Measurements from ENCODE around the gene CCDC196.

CCDC196 gene, protein sequence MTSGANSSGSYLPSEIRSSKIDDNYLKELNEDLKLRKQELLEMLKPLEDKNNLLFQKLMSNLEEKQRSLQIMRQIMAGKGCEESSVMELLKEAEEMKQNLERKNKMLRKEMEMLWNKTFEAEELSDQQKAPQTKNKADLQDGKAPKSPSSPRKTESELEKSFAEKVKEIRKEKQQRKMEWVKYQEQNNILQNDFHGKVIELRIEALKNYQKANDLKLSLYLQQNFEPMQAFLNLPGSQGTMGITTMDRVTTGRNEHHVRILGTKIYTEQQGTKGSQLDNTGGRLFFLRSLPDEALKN

DNA sequence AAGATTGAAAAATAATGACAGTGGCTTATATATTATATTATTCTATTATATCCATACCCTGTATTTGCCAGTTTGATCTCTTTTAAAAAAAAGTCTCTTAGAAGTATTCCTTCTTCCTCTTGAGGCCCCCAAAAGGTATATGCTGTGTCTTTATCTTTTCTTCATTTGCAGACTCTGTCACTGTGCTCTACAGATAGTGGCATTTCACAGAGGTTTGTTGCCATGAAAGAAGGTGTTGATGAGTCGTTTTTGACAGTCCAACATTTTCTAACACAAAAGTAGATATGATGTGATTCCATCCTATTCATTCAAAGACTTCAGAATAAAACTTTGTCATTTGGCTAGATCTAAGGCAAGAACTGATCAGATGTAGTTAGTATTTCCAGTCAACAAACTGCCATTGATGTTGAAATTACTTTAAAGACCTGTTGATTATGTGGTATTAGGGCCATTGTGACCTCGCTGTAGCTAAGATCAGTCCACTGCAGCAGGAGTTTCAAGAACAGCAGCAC lies at the start of gene CCDC196:
CCDC196 (plus strand) TSS at position 462 of the 512 bp plus-strand sequence. CDS start 132 bp downstream, outside the sequence.
- no peak for DNase-seq

DNA sequence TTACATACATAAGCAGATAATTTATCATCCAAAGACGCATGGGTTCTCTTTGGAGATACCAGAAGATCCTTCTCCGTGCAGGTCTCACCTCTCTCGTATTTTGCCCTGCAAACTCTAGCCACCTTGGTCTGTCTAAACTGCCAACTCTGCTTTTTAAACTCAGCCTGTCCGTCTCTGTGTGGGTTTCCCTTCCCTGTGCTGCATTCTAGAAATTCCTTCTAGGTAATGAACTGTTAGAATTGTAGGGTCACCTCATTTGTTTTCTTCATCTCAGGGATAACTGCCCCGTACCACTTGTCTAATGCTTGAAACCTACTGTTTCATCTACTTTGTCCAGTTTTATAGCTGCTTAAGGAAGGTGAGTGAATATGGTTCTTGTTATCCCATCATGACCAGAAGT lies 45.4 kb upstream of the CCDC196 start:
- DNase-seq: no peak

DNA sequence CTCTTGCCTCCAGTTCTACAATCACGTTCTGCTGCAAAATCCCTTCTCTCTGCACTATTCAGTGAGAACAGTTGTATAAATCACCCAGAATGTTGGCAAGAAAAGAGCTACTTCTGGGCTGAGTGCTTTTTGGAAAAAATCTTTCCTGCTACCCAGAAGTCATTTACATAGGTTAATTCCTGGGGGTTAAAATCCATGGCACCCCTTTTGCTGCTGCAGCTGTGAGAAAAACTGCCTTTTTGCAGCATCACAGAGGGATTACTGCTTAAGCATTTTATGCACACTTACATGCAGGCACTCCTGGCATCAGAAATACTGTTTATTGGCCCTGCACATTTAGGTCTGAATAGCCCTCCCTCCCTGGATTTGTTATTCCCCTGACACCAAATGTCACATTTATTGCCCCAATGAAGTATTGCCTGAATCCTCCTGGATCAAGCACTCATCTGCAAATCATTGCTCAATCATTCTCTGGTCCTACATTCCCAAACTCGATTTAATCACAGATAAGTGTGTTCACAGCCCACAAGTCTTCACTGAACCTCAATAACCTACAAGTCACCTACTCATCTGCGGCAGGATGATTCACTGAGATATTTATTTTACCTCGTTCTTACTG lies 43.1 kb upstream of the CCDC196 start:
- no peak for DNase-seq

DNA sequence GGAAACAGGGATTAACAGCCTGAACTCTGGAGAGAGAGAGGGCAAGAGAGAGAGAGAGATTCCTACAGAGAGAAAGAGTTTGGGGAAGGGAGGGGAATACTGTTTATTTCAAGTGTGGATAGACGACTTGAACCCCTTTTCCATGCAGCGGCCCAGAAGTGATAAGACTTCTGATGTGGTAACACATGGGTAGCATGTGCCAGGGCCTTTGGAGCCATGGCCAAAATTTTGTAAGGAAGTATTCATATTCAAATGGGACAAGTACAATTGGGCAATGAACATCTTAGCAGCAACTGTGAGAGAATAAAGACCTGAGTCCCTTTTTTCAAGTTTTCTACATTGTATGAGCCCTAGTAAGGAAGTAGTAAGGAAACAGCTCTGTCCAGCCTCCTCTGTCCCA lies 42.4 kb upstream of the CCDC196 start:
- no peak for DNase-seq

DNA sequence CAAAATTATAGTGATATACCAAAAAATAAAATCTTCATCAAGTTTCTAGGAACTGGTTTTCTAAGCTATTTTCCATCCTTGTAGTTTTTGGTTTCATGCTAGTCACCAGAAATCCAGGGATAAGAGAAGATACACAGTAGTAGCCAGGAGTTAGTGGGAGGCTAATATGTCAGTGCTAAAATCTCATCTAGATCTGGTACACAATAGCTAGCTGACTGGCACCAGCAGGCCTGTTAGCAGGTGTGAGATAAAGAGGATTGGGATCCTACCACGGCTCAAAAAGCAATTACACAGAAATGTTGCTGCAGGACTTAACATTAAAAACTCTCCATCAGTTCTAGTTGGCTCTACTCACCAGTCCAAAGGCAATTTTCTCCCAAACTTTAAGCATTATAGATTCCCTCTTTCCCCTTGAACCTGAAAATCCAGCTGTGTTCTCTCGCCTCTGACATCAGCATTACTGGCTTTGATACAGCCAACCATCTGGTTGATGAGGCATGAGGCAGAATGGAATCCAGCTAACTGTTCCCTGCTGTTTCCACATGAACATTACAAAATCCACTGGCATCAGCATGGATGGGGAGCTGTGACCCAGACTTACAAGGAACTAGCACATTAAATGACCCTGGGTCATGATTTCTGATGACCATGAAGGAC lies 41.8 kb upstream of the CCDC196 start:
- no peak for DNase-seq

DNA sequence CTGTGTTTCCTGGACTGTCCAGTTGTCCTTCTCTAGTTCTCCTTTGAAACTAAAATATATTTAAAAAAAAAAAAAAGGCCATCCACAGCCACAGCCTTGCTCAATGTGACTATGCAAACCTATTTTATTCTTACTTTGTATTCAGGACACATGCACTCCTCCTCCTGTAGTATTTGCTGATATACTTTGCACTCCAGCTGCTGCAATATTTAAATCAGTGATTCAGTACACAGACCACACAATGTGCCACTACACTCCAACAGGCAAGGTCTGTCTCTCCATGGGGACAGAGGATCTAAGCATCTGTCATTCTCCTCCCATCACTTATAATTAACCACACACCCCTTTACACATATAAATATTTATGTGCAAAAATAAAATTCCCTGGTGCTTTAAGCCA lies 40.2 kb upstream of the CCDC196 start:
- no peak for DNase-seq

DNA sequence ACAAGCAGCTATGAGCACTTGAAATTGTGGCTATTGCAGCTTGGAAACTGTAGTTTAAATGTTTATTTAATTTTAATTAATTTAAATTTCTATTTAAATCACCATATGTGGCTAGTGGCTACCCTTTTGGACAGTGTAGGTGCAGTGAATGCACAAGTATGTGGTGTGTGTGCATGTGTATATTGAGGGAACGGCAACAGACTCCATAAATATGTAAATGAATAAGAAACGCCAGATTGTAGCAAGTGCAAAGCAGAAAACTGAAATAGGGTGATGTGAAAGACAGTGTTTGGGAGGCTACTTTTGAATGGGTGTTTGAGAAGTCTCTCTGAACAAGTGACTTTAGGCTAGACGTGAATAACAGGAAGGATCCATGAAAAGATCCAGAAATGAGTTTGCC lies 32.7 kb upstream of the CCDC196 start:
- DNase-seq: no peak

DNA sequence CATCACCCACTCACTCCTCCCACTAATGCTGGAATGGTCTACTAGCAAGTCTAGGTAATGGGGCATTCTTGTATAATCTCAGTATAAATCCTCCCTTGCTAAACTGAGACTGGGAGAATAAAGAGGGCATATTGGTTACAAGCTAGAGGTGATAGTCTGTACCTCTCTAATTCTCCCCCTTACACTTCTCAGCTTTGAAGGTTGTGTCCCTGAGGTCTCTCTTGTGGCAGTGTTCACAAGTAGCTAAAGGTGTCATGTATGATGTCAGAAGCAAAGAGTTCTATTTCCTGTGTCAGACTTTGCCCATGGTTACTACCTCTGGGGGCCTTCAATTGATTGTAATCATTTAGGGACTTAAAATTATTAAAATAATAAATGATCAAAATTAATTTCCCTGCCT lies 26.6 kb upstream of the CCDC196 start:
- no peak for DNase-seq

DNA sequence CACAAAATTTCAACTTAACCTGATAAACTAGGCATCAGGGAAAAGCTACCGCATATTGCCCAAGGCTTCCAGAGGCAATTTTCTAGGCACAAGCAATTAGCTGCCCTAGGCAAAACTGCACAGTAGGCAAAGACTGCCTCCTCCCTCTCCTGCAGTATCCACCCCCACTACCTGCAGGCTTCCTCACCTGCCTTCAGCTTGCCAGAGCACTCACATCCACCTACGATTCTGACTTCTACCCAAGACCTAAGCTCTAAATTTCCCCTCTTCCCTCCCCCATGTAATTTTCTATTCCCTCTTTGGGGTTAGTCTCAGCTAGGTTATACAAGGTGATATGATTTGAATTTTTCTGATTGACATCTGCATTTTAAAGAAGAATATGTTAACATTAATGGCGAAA lies 21.9 kb upstream of the CCDC196 start:
- DNase-seq: no peak

DNA sequence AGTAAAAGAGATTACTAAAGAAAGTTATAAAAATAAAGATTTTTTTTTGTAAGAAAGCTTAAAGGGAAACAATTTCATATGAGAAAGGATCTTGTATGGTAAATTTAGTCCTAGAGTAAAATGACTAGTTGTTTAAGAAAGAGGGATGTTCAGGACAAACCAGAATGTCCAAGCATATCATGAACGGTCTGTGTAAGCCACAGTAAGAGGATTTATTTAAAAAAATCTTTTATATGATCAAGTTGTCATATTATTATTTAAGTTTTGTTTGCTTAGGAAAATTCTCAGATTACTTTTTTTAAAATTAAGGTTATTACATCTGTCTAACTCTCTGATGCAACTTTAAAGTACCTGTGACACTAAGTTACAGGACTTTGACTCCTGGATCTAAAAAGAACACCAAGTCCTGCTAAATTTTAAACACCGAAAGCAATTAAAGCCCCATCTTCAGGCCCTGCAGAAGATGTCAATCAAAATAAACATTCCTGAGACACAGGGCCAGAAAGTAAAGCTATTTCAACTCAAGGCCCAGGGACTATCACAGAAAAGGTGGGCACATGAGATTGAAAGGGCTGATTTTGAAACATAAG lies 17.3 kb upstream of the CCDC196 start:
- DNase-seq: no peak

DNA sequence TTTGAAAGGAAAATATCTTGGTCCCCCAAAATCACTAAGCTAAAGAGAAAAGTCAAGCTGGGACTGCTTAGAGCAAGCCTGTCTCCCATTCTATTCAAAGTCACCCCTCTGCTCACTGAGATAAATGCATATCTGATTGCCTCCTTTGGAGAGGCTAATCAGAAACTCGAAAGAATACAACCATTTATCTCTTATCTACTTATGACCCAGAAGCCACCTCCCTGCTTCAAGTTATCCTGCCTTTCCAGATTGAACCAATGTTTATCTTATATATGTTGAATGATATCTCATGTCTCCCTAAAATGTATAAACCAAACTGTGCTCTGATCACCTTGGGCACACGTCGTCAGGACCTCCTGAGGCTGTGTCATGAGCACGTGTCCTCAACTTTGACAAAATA lies 14.6 kb upstream of the CCDC196 start:
- DNase-seq: no peak

DNA sequence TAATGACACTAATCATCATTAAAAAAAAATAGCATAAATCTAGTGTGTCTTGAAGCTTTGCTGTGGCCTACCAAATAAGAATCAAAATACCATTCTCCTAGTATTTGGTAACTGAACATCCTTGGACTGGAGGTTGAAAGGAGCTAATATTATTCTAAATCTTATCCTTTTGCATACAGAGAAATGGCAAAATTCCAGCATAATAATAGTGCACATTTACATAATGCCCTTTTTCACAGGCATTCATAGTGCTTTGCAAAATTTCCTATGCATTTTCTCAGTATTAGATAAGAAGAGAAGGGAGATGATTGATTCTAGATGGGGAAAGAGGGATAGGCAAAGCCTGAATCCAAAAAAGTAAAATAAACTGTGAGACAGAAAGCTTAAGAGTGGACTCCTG lies 13.9 kb upstream of the CCDC196 start:
- no peak for DNase-seq

DNA sequence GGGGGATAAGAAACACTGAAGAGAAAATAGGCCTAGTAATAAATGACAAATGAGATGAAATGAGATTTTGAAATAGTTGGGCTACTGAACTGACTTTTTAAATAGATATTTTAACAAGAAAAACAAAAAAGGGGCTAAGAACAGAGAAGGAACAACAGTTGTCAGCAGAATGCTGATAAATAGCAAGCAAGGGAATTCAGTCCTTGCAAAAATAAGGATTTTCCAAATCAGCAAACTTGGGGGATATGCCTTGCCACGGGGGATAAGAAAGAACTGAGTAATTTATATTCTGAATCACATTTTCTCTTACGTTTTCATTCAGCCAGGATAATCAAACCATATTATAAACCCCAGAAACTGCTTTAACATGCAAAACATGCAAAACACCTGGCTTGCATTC lies 12.9 kb upstream of the CCDC196 start:
- DNase-seq: no peak

DNA sequence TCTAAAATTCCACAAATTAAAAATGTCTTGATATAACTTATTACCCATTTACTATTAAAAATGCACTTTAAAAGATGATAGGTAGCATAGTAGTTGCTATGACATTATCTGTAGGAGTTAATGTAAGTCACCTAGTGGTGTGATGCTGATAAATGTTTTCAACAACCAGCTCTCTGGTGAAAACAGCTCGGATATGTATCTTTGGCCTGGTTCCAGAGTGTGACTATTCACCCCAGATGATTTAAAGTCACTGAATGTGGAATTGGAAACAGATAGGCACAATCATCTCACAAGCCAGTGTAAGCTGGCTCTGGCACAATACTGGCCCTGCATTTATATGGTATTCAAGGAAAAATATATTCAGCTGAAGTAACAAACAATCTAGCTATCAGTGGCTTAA lies 9.2 kb upstream of the CCDC196 start:
- no peak for DNase-seq

DNA sequence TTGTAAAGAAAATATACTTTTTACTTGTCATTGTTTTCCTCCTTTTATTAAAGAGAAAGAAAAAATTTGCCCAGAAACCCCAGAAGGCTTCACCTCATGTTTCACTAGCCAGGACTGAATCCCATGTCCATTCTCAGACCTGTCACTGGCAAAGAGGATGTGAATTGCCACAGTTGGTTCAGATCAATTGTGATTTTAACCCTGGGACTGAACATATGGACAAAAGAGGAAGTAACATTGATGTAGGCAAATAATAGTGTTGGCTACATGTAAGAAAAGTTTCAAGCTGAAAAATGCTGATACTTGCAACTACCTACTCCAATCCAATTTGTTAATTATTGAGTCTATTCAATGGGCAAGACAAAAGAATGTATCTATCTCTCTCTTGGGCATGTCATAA lies 8.6 kb upstream of the CCDC196 start:
- no peak for DNase-seq

DNA sequence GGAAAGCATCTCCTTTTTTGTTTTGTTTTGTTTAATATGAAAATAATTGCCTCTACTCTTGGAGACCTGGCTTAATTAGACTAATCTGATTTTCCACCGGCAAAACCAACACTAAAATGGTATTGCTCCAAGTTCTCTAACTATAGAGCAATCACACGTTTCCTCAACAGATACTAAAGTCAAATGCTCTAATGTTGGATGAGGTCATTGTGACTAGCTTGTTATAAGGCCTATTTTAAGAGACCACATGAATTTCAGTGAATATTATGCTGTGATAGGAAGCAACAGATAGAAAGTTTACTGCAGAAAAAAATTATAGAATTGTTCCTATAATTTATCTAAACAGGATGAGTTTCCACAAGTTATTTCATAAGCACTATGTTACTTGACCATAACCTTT lies 3.3 kb upstream of the CCDC196 start:
- no peak for DNase-seq

DNA sequence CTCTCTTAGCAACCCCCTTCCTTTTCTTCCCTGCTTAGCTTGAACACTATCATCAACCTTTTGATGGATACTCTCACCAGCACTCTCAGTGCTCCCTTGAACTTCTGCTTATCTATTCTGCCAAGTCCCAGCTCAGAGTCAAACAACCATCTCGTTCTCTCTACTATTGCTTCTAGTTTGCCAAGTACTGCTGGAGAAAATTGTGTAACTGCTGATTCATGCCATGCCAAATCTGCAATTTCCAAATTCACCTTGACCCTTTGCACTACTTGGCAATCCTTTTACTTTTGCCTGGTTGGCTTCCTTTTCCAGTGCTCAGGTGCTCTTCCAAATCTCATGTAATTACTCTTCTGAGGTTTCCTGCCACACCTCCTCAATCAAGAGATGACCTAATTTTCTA lies 2.8 kb upstream of the CCDC196 start:
- DNase-seq: no peak

DNA sequence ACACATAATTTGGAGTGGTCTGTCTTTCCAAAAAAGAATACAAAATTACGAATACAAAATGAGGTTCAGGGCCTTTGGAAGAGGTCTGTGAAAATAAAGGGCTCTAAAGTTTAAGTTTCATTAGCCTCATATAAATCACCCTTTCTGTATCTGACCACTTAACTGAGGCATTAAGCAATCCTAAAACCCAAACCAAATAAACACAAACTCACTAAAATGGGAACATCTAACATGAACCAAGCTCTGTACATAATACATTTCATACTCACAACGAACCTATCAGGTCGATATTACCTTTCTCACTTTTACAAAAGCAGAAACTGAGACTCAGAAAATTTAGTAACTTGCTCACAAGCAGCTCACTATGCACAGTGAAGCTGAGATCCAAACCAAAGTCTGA lies 1.1 kb upstream of the CCDC196 start:
- no peak for DNase-seq

DNA sequence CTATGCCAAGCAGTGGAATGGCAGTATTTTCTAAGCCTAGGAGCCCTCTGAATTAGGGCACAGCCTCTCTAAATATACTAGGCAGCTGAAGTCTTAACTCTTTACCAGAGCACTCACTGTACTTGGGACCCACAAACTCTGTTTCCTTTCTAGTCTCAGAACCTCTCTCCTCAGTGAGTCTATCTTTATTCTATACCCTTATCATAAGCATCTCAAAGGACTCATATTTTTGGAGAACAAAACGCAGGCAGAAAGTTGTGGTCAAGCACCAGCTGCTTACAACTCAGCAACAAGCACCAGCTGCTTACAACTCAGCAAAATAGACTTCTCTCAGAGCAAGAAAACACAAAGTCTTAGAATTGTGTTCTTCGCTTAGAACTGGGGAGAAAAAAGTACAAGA lies 993 bp downstream of the CCDC196 start:
- no peak for DNase-seq

DNA sequence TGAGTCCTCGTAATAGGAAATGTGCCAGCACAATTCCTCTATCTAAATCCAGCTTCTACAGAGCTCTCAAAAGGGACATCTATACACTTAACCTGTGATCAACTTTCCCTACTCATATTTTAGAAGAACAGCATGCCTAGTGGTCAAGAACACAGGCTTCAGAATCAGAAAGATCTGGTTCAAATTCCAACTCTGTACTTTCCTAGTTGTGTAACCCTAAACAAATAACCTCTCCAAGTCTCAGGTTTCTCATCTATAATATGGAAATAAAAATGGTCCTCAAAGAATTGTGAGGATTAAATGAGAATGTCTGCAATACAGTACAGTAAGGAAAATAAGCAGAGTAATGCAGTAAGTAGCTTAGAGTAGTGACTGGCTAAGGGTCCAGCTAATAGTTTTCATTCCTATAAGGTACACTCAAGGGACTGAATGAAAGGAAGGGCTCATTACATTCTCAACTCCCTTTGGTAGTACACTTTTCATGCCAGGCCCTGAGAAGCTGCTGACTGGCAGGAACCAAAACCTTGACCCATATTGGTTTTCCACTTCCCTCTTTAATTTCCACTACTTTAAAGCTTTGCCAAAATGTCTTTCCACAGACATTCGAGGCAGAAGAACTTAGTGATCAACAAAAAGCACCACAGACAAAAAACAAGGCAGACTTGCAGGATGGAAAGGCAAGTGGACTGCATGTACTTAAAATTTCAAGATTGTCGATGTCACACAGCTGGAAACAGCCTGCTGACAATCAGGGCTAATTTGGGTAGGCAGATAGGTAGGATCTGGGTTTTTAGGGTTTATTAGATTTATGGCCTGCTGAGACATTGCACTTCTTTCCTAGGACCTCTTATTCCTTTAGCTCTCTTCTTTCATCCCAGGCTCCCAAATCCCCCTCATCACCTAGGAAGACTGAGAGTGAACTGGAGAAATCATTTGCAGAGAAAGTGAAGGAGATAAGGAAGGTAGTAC lies 4.3 kb downstream of the CCDC196 start:
- DNase-seq: no peak

DNA sequence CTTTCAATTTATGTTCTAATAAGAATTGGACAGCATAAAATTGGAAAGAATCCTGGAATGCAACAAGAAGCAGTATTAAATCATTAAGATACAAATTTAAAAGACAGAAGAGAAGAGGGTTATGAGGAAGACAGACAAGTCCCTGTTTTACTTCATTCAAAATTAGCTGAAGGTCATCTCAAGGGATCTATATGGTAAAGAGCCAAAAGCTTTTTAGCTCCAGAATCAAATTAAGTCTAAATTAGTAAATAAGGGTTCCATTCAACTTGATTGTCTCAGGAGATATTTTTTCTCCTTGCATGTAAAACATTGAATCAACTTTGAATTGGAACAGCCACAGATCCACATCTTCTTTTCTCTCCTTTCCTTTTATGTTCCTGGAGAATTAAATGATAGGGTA lies 7.6 kb downstream of the CCDC196 start:
- DNase-seq: no peak

DNA sequence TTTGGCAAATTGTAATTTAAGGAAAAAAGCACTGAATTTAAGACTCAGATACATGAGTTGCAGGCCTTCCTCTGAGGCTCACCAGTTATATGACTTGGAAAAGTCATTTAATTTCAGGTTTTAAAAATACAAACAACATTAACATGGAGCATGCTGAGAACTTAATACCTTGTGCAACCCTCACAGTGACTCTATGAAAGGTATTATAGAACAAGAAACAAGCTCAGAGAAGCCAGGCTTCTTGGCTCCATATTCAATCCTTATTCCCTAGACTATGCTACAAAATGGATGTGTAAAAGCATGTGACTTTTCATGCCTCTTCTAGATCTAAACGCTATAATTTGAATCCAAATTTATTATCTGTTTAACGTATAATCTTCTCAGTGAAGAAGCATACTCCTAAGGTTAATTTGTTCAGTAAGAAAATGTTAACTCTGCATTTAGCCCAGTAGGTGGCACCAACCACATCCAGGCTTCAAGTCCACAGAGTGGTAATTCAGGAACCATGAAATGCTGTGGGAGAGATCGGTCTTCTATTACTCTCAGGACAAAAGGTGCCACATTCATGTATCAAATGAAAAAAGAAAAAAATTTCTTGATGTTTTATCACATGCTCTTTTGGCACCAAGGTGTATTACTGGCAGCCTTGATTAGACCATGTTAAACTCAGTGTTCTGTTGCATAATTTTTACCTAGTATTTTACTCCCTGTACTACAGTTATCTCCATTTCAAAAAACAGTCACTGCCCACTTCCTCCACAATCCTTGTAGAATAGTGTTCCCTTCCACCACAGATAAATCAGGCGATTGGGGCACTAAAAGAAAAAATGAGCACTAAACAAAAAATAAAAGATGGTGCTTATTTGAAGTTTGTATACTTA lies 9.3 kb downstream of the CCDC196 start:
- peak; percentile 16 to 24 for DNase-seq
